Measurements from ENCODE around the gene INTU. TPM values are rescaled to one million over a fixed set of nuclear protein-coding genes. Genes with fewer than 3 reads are reported as not detected.

Gene INTU
- total and polyA plus RNA-seq, 9 of the 15 experiments (the other 6 are each of a cell fraction or from before 2014, with no cell fraction given), result 1.5 to 8.9 (median 3.9) TPM

GRCh38 chr4:127686658-127687057 lies 53.9 kb downstream of the INTU start:
- Histone ChIP-seq H3K9me3 (replicated peaks; ENCODE audit: control insufficient read depth, insufficient read depth, low read depth, low read length) (no peaks in the 10 kb centered on the region), H3K36me3 (ENCODE audit: control insufficient read depth, insufficient read depth, low read length) (no peaks in the 10 kb centered on the region), H3K27me3 (ENCODE audit: control insufficient read depth in 2 of 2, insufficient read depth in 2 of 2, low read length in 2 of 2) (no peaks in the 10 kb centered on the region), H3K9me1 (ENCODE audit: control insufficient read depth, insufficient read depth, low read length) (no peaks in the 10 kb centered on the region), H2AFZ (ENCODE audit: low read depth, low read length) (no peak overlapping the region), H3K4me1 (replicated peaks in 1 of 2; ENCODE audit: control insufficient read depth in 2 of 2, insufficient read depth in 2 of 2, low read length in 2 of 2) (no peaks in the 10 kb centered on the region), H3K79me2 (ENCODE audit: control insufficient read depth, insufficient read depth, low read length) (no peaks in the 10 kb centered on the region), H4K20me1 (replicated peaks; ENCODE audit: control insufficient read depth, insufficient read depth, low read length) (no peaks in the 10 kb centered on the region), H3K9ac (ENCODE audit: insufficient read depth in 1 of 2, low read depth in 2 of 2, low read length in 2 of 2) (no peak overlapping the region), H3K27ac (ENCODE audit: extremely low read depth, low read depth, low read length) (no peak overlapping the region), H3K4me3 (no peak overlapping the region), H3K4me2 (ENCODE audit: insufficient read depth, low read length) (no peak overlapping the region)
- in situ Hi-C loops (cut with MboI), result no loop called here
- no TSS peak for BruUV-seq (replicated peaks)
- intact Hi-C loops (cut with micrococcal nuclease), result no loop called here
- DNase-seq (ENCODE audit: extremely low read depth in 1 of 4, low spot score in 3 of 4), result no peak
- WGBS (ENCODE audit: insufficient coverage, low coverage, missing lambda C conversion rate), result 48% methylated on average over 2 of the region's 2 CpGs
- CTCF ChIA-PET (ENCODE audit: low intra/inter-chr PET ratio), result no interaction called here
- no peak for FAIRE-seq
- no peak for ATAC-seq
- TF ChIP-seq ZNF24 (IDR thresholded peaks at IDR 0.05) (no peak), ZNF316 (IDR thresholded peaks at IDR 0.05) (peak; percentile 29; the same call in 1 of the 2 replicates)
- POLR2A ChIA-PET, result no interaction called here

- 53% methylated on average over 7 of the region's 7 CpGs for WGBS (ENCODE audit: insufficient coverage, low coverage, missing lambda C conversion rate)
- intact Hi-C loops (cut with micrococcal nuclease), result no loop called here
- no peak overlapping the region for H2AFZ ChIP-seq (ENCODE audit: low read depth, low read length)
- BruUV-seq (replicated peaks), result no TSS peak
- no peak for TF ChIP-seq IRF9 (tag; IDR thresholded peaks at IDR 0.05)
- TF ChIP-seq RNF219 (CRISPR knock-in tag; IDR thresholded peaks at IDR 0.05), result no peak
- no peak for TF ChIP-seq ZKSCAN3 (CRISPR knock-in tag; IDR thresholded peaks at IDR 0.05)
- no peak for TF ChIP-seq VEZF1 (CRISPR knock-in tag; IDR thresholded peaks at IDR 0.05)
- TF ChIP-seq HDAC8 (tag; IDR thresholded peaks at IDR 0.05), result no peak
- TF ChIP-seq RBM34 (IDR thresholded peaks at IDR 0.05; ENCODE audit: borderline replicate concordance, insufficient read depth, low read length), result no peak
- no peak for TF ChIP-seq BCOR (IDR thresholded peaks at IDR 0.05)
- TF ChIP-seq GATA2 (CRISPR knock-in tag; IDR thresholded peaks at IDR 0.05), result no peak
- TF ChIP-seq HMG20A (CRISPR knock-in tag; conservative IDR thresholded peaks at IDR 0.05), result no peak
- ATAC-seq, result no peak
- H3K4me3 ChIP-seq, result no peak overlapping the region
- no peaks in the 10 kb centered on the region for H3K4me1 ChIP-seq (replicated peaks in 1 of 2; ENCODE audit: control insufficient read depth in 2 of 2, insufficient read depth in 2 of 2, low read length in 2 of 2)
- H3K36me3 ChIP-seq (ENCODE audit: control insufficient read depth, insufficient read depth, low read length), result no peaks in the 10 kb centered on the region
- H3K9me1 ChIP-seq (ENCODE audit: control insufficient read depth, insufficient read depth, low read length), result no peaks in the 10 kb centered on the region
- POLR2A ChIA-PET, result interaction anchor here (0.5 to 0.6 kb wide), 2 partner anchors 14 to 517 kb away, joined by 3 to 5 read pairs; no protein-coding TSS in a partner anchor
- no peaks in the 10 kb centered on the region for H3K79me2 ChIP-seq (ENCODE audit: control insufficient read depth, insufficient read depth, low read length)
- in situ Hi-C loops (cut with MboI), result no loop called here
- DNase-seq (ENCODE audit: extremely low read depth in 1 of 4, low spot score in 3 of 4), result no peak
- no peaks in the 10 kb centered on the region for H3K9me3 ChIP-seq (replicated peaks; ENCODE audit: control insufficient read depth, insufficient read depth, low read depth, low read length)
- no peak for FAIRE-seq
- H3K9ac ChIP-seq (ENCODE audit: insufficient read depth in 1 of 2, low read depth in 2 of 2, low read length in 2 of 2), result no peak overlapping the region
- no peaks in the 10 kb centered on the region for H3K27me3 ChIP-seq (ENCODE audit: control insufficient read depth in 2 of 2, insufficient read depth in 2 of 2, low read length in 2 of 2)
- no peaks in the 10 kb centered on the region for H4K20me1 ChIP-seq (replicated peaks; ENCODE audit: control insufficient read depth, insufficient read depth, low read length)
- no peak overlapping the region for H3K4me2 ChIP-seq (ENCODE audit: insufficient read depth, low read length)
- H3K27ac ChIP-seq (ENCODE audit: extremely low read depth, low read depth, low read length), result no peak overlapping the region
- CTCF ChIA-PET (ENCODE audit: low intra/inter-chr PET ratio), result interaction anchor here (0.6 kb wide), 1 partner anchor 45 kb away, joined by 3 read pairs; no protein-coding TSS in a partner anchor
These were observed 54.8 kb downstream of the INTU start for GRCh38 chr4:127687580-127687979.
